PC-3 (cell line): ENCODE results near the gene CAPG. TPM values are rescaled to one million over a fixed set of nuclear protein-coding genes. Genes with fewer than 3 reads are reported as not detected.

Source experiments
- ATAC-seq: fragments of 200-7000 bp; cut with Tn5 transposase; 2 replicates; pipeline ENCODE4 v1.9.1; 2020; ENCODE audit warnings: mild to moderate bottlenecking, moderate library complexity
- BruUV-seq: library from RNA; stranded (reverse); fragments of 400-500 nt; replicated peaks from 2 replicates; lab custom pipeline; 2021; lab: Mats Ljungman, UMichigan
- CTCF ChIA-PET: fragments of 300-600 bp; sonication (Branson Sonifier 250); formaldehyde crosslinking; loops from one replicate; lab custom pipeline; 2022; ENCODE audit warnings: antibody characterized with exemption; lab: Charles Lee
- POLR2A ChIA-PET: fragments of 300-600 bp; sonication (Branson Sonifier 250); formaldehyde crosslinking; loops from one replicate; lab custom pipeline; 2022; ENCODE audit warnings: antibody characterized with exemption; ENCODE audit not compliant: unreplicated experiment; lab: Charles Lee
- DNase-seq: peaks from one replicate; pipeline ENCODE4 v3.0.0-alpha.2; 2015
- H2AFZ ChIP-seq: fragments of 300-600 bp; sonication (generic); 2 replicates; pipeline ENCODE4 v1.6.0; 2016; ENCODE audit warnings: antibody characterized with exemption, low read length
- H3F3A ChIP-seq: fragments of 300-600 bp; sonication (generic); one replicate; pipeline ENCODE4 v1.6.0; 2017; ENCODE audit warnings: antibody characterized with exemption, low read length, control low read depth, mild to moderate bottlenecking; ENCODE audit not compliant: unreplicated experiment
- H3K27ac ChIP-seq: fragments of 300-600 bp; sonication (generic); 2 replicates; pipeline ENCODE4 v1.5.1; 2016; ENCODE audit warnings: mild to moderate bottlenecking, low read length
- H3K27me3 ChIP-seq: fragments of 300-600 bp; sonication (generic); 2 replicates; pipeline ENCODE4 v1.6.1; 2016; ENCODE audit warnings: low read length, mixed read lengths
- H3K36me3 ChIP-seq: fragments of 300-600 bp; sonication (generic); 2 replicates; pipeline ENCODE4 v1.6.1; 2016; ENCODE audit warnings: low read depth, mixed run types, low read length, mixed read lengths
- H3K4me1 ChIP-seq: fragments of 300-600 bp; sonication (generic); 2 replicates; pipeline ENCODE4 v1.5.1; 2016; ENCODE audit warnings: low read length; ENCODE audit not compliant: insufficient read depth
- H3K4me2 ChIP-seq: fragments of 300-600 bp; sonication (generic); 2 replicates; pipeline ENCODE4 v1.6.0; 2016; ENCODE audit warnings: low read length
- H3K4me3 ChIP-seq: fragments of 300-600 bp; sonication (generic); 2 replicates; pipeline ENCODE4 v1.5.1; 2016; ENCODE audit warnings: mild to moderate bottlenecking, low read length, mixed read lengths
- H3K79me2 ChIP-seq: fragments of 300-600 bp; sonication (generic); 2 replicates; pipeline ENCODE4 v1.6.1; 2017; ENCODE audit warnings: low read length, mixed read lengths
- H3K9ac ChIP-seq: fragments of 300-600 bp; sonication (generic); 2 replicates; pipeline ENCODE4 v1.6.0; 2016; ENCODE audit warnings: mild to moderate bottlenecking, low read length
- H3K9me2 ChIP-seq: fragments of 300-600 bp; sonication (generic); replicated peaks from 2 replicates; pipeline ENCODE4 v1.6.1; 2016; ENCODE audit warnings: mixed run types, low read length, mixed read lengths
- H3K9me3 ChIP-seq: fragments of 300-600 bp; sonication (generic); 2 replicates; pipeline ENCODE4 v1.6.1; 2016; ENCODE audit warnings: low read length, mixed read lengths
- H4K20me1 ChIP-seq: fragments of 300-600 bp; sonication (generic); 2 replicates; pipeline ENCODE4 v1.6.1; 2016; ENCODE audit warnings: low read length, mixed read lengths
- CTCF ChIP-seq: fragments of 300-600 bp; sonication (generic); conservative IDR thresholded peaks from 2 replicates; pipeline ENCODE4 v1.5.1; 2017; ENCODE audit warnings: antibody characterized with exemption, low read depth, mild to moderate bottlenecking, low read length
- EZH2 ChIP-seq: fragments of 300-600 bp; sonication (generic); IDR thresholded peaks from one replicate; pipeline ENCODE4 v1.6.1; 2017; ENCODE audit warnings: antibody characterized with exemption, mild to moderate bottlenecking, low read length; ENCODE audit not compliant: unreplicated experiment
- EZH2phosphoT487 ChIP-seq: fragments of 300-600 bp; sonication (generic); IDR thresholded peaks from 2 replicates; pipeline ENCODE4 v1.6.1; 2018; ENCODE audit warnings: mild to moderate bottlenecking, antibody characterized with exemption, low read length, borderline replicate concordance
- intact Hi-C: fragments of 100-400 bp; cut with micrococcal nuclease; formaldehyde crosslinking; loops from 2 replicates; pipeline ENCODE4 v1.9.0; 2023
- total RNA-seq: library from RNA; depleted of rRNA; stranded (reverse); fragments of >200 nt; gene quantifications from 2 replicates; pipeline ENCODE4 v1.2.3, GENCODE V29; 2014

CAPG gene
- total RNA-seq, 1 experiment from 2014 or later = 221 TPM

GRCh38 chr2:85457043-85457442 lies 46.9 kb upstream of the CAPG start:
- no peaks in the 10 kb centered on the region for H3F3A ChIP-seq
- CTCF ChIA-PET = no interaction called here
- intact Hi-C loops = no loop called here
- no peaks in the 10 kb centered on the region for H3K9me2 ChIP-seq
- no peak overlapping the region for H3K4me3 ChIP-seq
- no peaks in the 10 kb centered on the region for H3K9me3 ChIP-seq
- POLR2A ChIA-PET = interaction anchor here (0.9 kb wide), 1 partner anchor 48 kb away, joined by 3 read pairs; no protein-coding TSS in a partner anchor
- H3K79me2 ChIP-seq = no peaks in the 10 kb centered on the region
- peak overlapping the region; percentile 81 for H3K27ac ChIP-seq
- no peak overlapping the region for H2AFZ ChIP-seq
- H4K20me1 ChIP-seq = no peaks in the 10 kb centered on the region
- ATAC-seq (no peak), DNase-seq (no peak)
- H3K4me1 ChIP-seq = peaks cover 34% of the 10 kb centered on the region
- peak overlapping the region; percentile 42; the same call in 1 of the 2 replicates for H3K9ac ChIP-seq
- peak overlapping the region; percentile 45 for H3K4me2 ChIP-seq
- H3K36me3 ChIP-seq = no peaks in the 10 kb centered on the region
- no TSS peak for BruUV-seq
- TF ChIP-seq EZH2phosphoT487 = no peak
- TF ChIP-seq CTCF = no peak
- no peak for TF ChIP-seq EZH2
- H3K27me3 ChIP-seq = no peaks in the 10 kb centered on the region

- H3F3A ChIP-seq = no peaks in the 10 kb centered on the region
- no peak for ATAC-seq
- TF ChIP-seq EZH2phosphoT487 (no peak), CTCF (no peak), EZH2 (no peak)
- no peaks in the 10 kb centered on the region for H3K9me3 ChIP-seq
- CTCF ChIA-PET = no interaction called here
- no peak overlapping the region for H3K9ac ChIP-seq
- intact Hi-C loops = no loop called here
- POLR2A ChIA-PET = no interaction called here
- H3K9me2 ChIP-seq = no peaks in the 10 kb centered on the region
- H2AFZ ChIP-seq = no peak overlapping the region
- no peaks in the 10 kb centered on the region for H3K27me3 ChIP-seq
- peaks cover 34% of the 10 kb centered on the region for H3K4me1 ChIP-seq
- DNase-seq = no peak
- no TSS peak for BruUV-seq
- H3K4me2 ChIP-seq = no peak overlapping the region
- H3K79me2 ChIP-seq = no peaks in the 10 kb centered on the region
- no peaks in the 10 kb centered on the region for H3K36me3 ChIP-seq
- H3K27ac ChIP-seq = no peak overlapping the region
- no peak overlapping the region for H3K4me3 ChIP-seq
- H4K20me1 ChIP-seq = no peaks in the 10 kb centered on the region
Observed at GRCh38 chr2:85455552-85456090, 45.5 kb upstream of the CAPG start.

- no peak overlapping the region for H3K27ac ChIP-seq
- H3K79me2 ChIP-seq = no peaks in the 10 kb centered on the region
- H4K20me1 ChIP-seq = no peaks in the 10 kb centered on the region
- DNase-seq (no peak), ATAC-seq (no peak)
- H3K9me3 ChIP-seq = no peaks in the 10 kb centered on the region
- peaks cover 19% of the 10 kb centered on the region for H3K4me1 ChIP-seq
- H3K4me3 ChIP-seq = no peak overlapping the region
- TF ChIP-seq EZH2 = no peak
- no peak for TF ChIP-seq CTCF
- TF ChIP-seq EZH2phosphoT487 = no peak
- H3K36me3 ChIP-seq = no peaks in the 10 kb centered on the region
- no peak overlapping the region for H3K4me2 ChIP-seq
- H3F3A ChIP-seq = no peaks in the 10 kb centered on the region
- H3K27me3 ChIP-seq = no peaks in the 10 kb centered on the region
- intact Hi-C loops = no loop called here
- no peaks in the 10 kb centered on the region for H3K9me2 ChIP-seq
- H2AFZ ChIP-seq = no peak overlapping the region
- no TSS peak for BruUV-seq
- H3K9ac ChIP-seq = no peak overlapping the region
- ChIA-PET CTCF (no interaction called here), POLR2A (no interaction called here)
Observed at GRCh38 chr2:85453571-85453970, 43.4 kb upstream of the CAPG start.
